Heart right ventricle (tissue), 16 donors: ENCODE data around the gene RGPD8. TPM values are rescaled to one million over a fixed set of nuclear protein-coding genes. Genes with fewer than 3 reads are reported as not detected.

ENCODE experiments used
- ATAC-seq, 8 donors: fragments of 200-7000 bp; cut with Tn5 transposase; one replicate each; pipeline ENCODE4 v1.9.1; 2020; ENCODE audit warnings: mild to moderate bottlenecking in 8 of 8, moderate library complexity in 8 of 8, moderate number of reproducible peaks in 1 of 8
- DNase-seq, 2 donors: peaks; one replicate each; pipeline ENCODE4 v3.0.0-alpha.2; 2020
- H3K27ac ChIP-seq, 10 donors: fragments of 200-600 bp; sonication (generic) in 2 of 10; one replicate each; pipeline versions ENCODE4 v1.5.0 to v1.8.0; 2020 to 2022; ENCODE audit warnings: mild to moderate bottlenecking in 3 of 10
- H3K27me3 ChIP-seq, 7 donors: fragments of 200-600 bp; one replicate each; pipeline ENCODE4 v1.8.0; 2021 to 2022; ENCODE audit warnings: mild to moderate bottlenecking in 2 of 7
- H3K36me3 ChIP-seq, 9 donors: fragments of 200-600 bp; sonication (generic) in 1 of 9; one replicate each; pipeline versions ENCODE4 v1.5.0 to v1.8.0; 2020 to 2022; ENCODE audit warnings: mild to moderate bottlenecking in 2 of 9
- H3K4me1 ChIP-seq, 9 donors: fragments of 200-600 bp; sonication (generic) in 1 of 9; one replicate each; pipeline versions ENCODE4 v1.5.0 to v1.8.0; 2020 to 2022; ENCODE audit warnings: mild to moderate bottlenecking in 4 of 9
- H3K4me3 ChIP-seq, 10 donors: fragments of 200-600 bp; sonication (generic) in 2 of 10; one replicate each; pipeline versions ENCODE4 v1.5.0 to v1.8.0; 2020 to 2022; ENCODE audit warnings: mild to moderate bottlenecking in 7 of 10, moderate library complexity in 2 of 10
- H3K9me3 ChIP-seq, 11 donors: fragments of 200-600 bp in 10 of 11; sonication (generic) in 2 of 11; one replicate each; pipeline versions ENCODE4 v1.5.0 to v1.8.0; 2013 to 2022; ENCODE audit warnings: mild to moderate bottlenecking in 2 of 11, control low read depth in 1 of 11, moderate library complexity in 1 of 11
- CTCF ChIP-seq, 9 donors: fragments of 200-600 bp; sonication (generic) in 2 of 9; IDR thresholded peaks; one replicate each; pipeline versions ENCODE4 v1.5.0 to v1.8.0; 2021 to 2022; ENCODE audit warnings: antibody characterized with exemption in 9 of 9, mild to moderate bottlenecking in 5 of 9, moderate library complexity in 1 of 9
- WGBS, 2 donors: extraction: QIAGEN DNeasy Blood & Tissue Kit; methylation state at CpG; one replicate each; pipeline ENCODE4 v1.1.7; 2013; ENCODE audit warnings: inconsistent platforms in 1 of 2; 5-methylcytosine and 5-hydroxymethylcytosine counted together
- intact Hi-C, 10 donors: fragments of 100-400 bp; cut with DNase I; formaldehyde crosslinking; loops; one replicate each; pipeline versions ENCODE4 v1.11.1 to v1.14.2; 2022
- polyA plus RNA-seq, 2 donors: library from polyadenylated mRNA; stranded (reverse); fragments of 200-250 nt; gene quantifications; one replicate each; pipeline ENCODE4 v1.2.3, GENCODE V29; 2013
- total RNA-seq, 10 donors: library from RNA; stranded (reverse); fragmentation: NEBNext Ultra II Directional in 3 of 10; extraction: Animal tissue kit (Norgen Biotek cat#: 25700) in 3 of 10; gene quantifications; one replicate each; pipeline versions ENCODE4 v1.2.1 to v1.2.4, GENCODE V29; 2021 to 2023
- donor health status: Arrhythmogenic right ventricular cardiomyopathy.
- donor health status: ischemic (EF 13 %, LVEDD 7.1; RV severe dilation, severe dysfunction).
- donor health status: healthy with polysubstance abuse.
- donor health status: DM: no; HTN: yes; CAD: no.
- donor health status: DM: no; HTN: no; CAD: no.
- donor health status: ischemic (EF 25% LVEDD 6.9; RV normal size, moderate dysfunction).
- donor health status: ischemic (EF 25% LVEDD 5.7; RV mildly dilated, moderate dysfunction).
- donor health status: healthy.
- donor health status: DM: yes; HTN: yes; CAD: no.
- donor health status: Ischemic cardiomyopathy.
- donor health status: ischemic (EF 35%, LVEDD 5.7; RV mildly dilated, moderate dysfunction).
- donor health status: nonischemic (EF 11% LVEDD 7.7; RV severe dilation, severe dysfunction).
- donor health status: DM: yes; HTN: yes; CAD: no.
- donor health status: PGD.
- donor health status: ischemic (EF 29% LVEDD 5.4; RV normal size, mild dysfunction).
- donor health status: nonischemic (EF 23%, LVEDD 6.1; RV moderate dilation, normal function).

Gene RGPD8
- total and polyA plus RNA-seq, 12 donors, result 0.84 to 9.1 (median 7.1) TPM

GRCh38 chr2:112481528-112482233 is 48.2 kb upstream of the RGPD8 start, which contains the start of gene TTL:
TTL (plus strand) TSS chr2:112482156; CDS start chr2:112482345, 189 bp downstream.
- peak; percentile 91 to 96 (median 94) for ATAC-seq
- H3K4me1 ChIP-seq, result peaks cover 9 to 33% (median 24%) of the 10 kb centered on the region in 9 donors
- H3K9me3 ChIP-seq, result no peaks in the 10 kb centered on the region
- intact Hi-C loops, result loop anchor here in 9 of 10 donors (2.0 to 10.0 kb wide), 8 partner anchors 53 to 224 kb away; partner anchors contain the start of genes CHCHD5 (in 6 of the 9), POLR1B (in 5 of the 9) and ZC3H8 (in 1 of the 9)
- DNase-seq, result peak; percentile 75 to 84
- TF ChIP-seq CTCF (IDR thresholded peaks at IDR 0.05), result no peak
- 0 to 1% methylated on average over 39 to 70 of the region's 82 CpGs for WGBS, 2 donors
- peaks cover 0 to 16% (median 0%) of the 10 kb centered on the region in 9 donors for H3K36me3 ChIP-seq
- H3K27ac ChIP-seq, result peak within 1 kb of the TSS; percentile 57 to 96 (median 91)
- H3K4me3 ChIP-seq, result peak within 1 kb of the TSS; percentile 77 to 94 (median 88)
- no peaks in the 10 kb centered on the region for H3K27me3 ChIP-seq

GRCh38 chr2:112481050-112481527 is 47.6 kb upstream of the RGPD8 start:
- Histone ChIP-seq H3K9me3 (no peaks in the 10 kb centered on the region), H3K36me3 (peaks cover 0 to 10% (median 0%) of the 10 kb centered on the region in 9 donors), H3K4me1 (peaks cover 9 to 33% (median 24%) of the 10 kb centered on the region in 9 donors), H3K27me3 (no peaks in the 10 kb centered on the region), H3K4me3 (peak overlapping the region; percentile 54 to 94 (median 84)), H3K27ac (peak overlapping the region; percentile 57 to 92 (median 90))
- WGBS, 2 donors, result 0 to 1% methylated on average over 19 of the region's 19 CpGs
- ATAC-seq, result peak; percentile 85 to 97 (median 90)
- intact Hi-C loops, result loop anchor here in 9 of 10 donors (2.0 to 10.0 kb wide), 8 partner anchors 54 to 224 kb away; partner anchors contain the start of genes CHCHD5 (in 6 of the 9), POLR1B (in 5 of the 9) and ZC3H8 (in 1 of the 9)
- peak; percentile 64 to 93 (median 83) for TF ChIP-seq CTCF (IDR thresholded peaks at IDR 0.05)
- DNase-seq, result peak; percentile 81 to 83

GRCh38 chr2:112480530-112481049 is 47.1 kb upstream of the RGPD8 start:
- peaks cover 0 to 5% (median 0%) of the 10 kb centered on the region in 9 donors for H3K36me3 ChIP-seq
- no peak for ATAC-seq
- no peaks in the 10 kb centered on the region for H3K27me3 ChIP-seq
- H3K4me3 ChIP-seq, result peak overlapping the region; percentile 54 to 94 (median 84)
- intact Hi-C loops, result loop anchor here in 9 of 10 donors (2.0 to 10.0 kb wide), 8 partner anchors 54 to 223 kb away; partner anchors contain the start of genes CHCHD5 (in 6 of the 9), POLR1B (in 5 of the 9) and ZC3H8 (in 1 of the 9)
- H3K4me1 ChIP-seq, result peaks cover 9 to 32% (median 24%) of the 10 kb centered on the region in 9 donors
- WGBS, 2 donors, result 15 to 16% methylated on average over 20 of the region's 20 CpGs
- no peak for TF ChIP-seq CTCF (IDR thresholded peaks at IDR 0.05)
- DNase-seq, result no peak
- peak overlapping the region in 7 of 10 donors; percentile 86 to 92 (median 89) for H3K27ac ChIP-seq
- no peaks in the 10 kb centered on the region for H3K9me3 ChIP-seq

- no peak overlapping the region for H3K4me3 ChIP-seq
- no peaks in the 10 kb centered on the region for H3K36me3 ChIP-seq
- 67 to 72% methylated on average over 7 of the region's 7 CpGs for WGBS, 2 donors
- ATAC-seq, result no peak
- no peak for TF ChIP-seq CTCF (IDR thresholded peaks at IDR 0.05)
- H3K27ac ChIP-seq, result no peak overlapping the region
- H3K4me1 ChIP-seq, result peaks cover 2 to 11% (median 6%) of the 10 kb centered on the region in 9 donors
- H3K9me3 ChIP-seq, result no peaks in the 10 kb centered on the region
- no peaks in the 10 kb centered on the region for H3K27me3 ChIP-seq
- intact Hi-C loops, result no loop called here
- DNase-seq, result no peak
Measured at GRCh38 chr2:112476434-112476833, 43.0 kb upstream of the RGPD8 start.
